Fibroblast of gingiva (primary cell): Measurements from ENCODE around the gene PATE4.
A peak's percentile ranks its signal among the peaks of the same experiment; 100 is the strongest.
"Not testable (repeated sequence)": the region's sequence is repeated elsewhere in the genome, so short reads cannot be mapped to it uniquely, and the experiment has no call there.

Source experiments
- DNase-seq: peaks from one replicate; pipeline ENCODE4 v3.0.0-alpha.2; 2011; ENCODE audit warnings: low read depth

Gene PATE4

GRCh38 chr11:125833016-125833415 is at the start of gene PATE4:
PATE4 (plus strand) TSS chr11:125833316; CDS start chr11:125833360, 44 bp downstream.
- no peak for DNase-seq

- DNase-seq: no peak
Observed at GRCh38 chr11:125784678-125785077, 48.4 kb upstream of the PATE4 start.

GRCh38 chr11:125787827-125788226 is 45.3 kb upstream of the PATE4 start, which contains the start of gene PATE3:
PATE3 (plus strand) TSS chr11:125788127; CDS start chr11:125788152, 25 bp downstream.
- no peak for DNase-seq

- no peak for DNase-seq
Observed at GRCh38 chr11:125790825-125791224, 42.3 kb upstream of the PATE4 start.

GRCh38 chr11:125797641-125798040 is 35.5 kb upstream of the PATE4 start:
- DNase-seq: no peak

GRCh38 chr11:125799808-125800207 is 33.3 kb upstream of the PATE4 start:
- no peak for DNase-seq

- no peak for DNase-seq
Observed at GRCh38 chr11:125802387-125802786, 30.7 kb upstream of the PATE4 start.

- DNase-seq: no peak
Observed at GRCh38 chr11:125807909-125808308, 25.2 kb upstream of the PATE4 start.

GRCh38 chr11:125835748-125836147 is 2.6 kb downstream of the PATE4 start:
- no peak for DNase-seq

GRCh38 chr11:125842321-125842948 is 9.3 kb downstream of the PATE4 start:
- DNase-seq: no peak

GRCh38 chr11:125846188-125846587 is 13.1 kb downstream of the PATE4 start:
- DNase-seq: no peak

GRCh38 chr11:125857670-125858069 is 24.6 kb downstream of the PATE4 start:
- not testable (repeated sequence) for DNase-seq

- not testable (repeated sequence) for DNase-seq
Observed at GRCh38 chr11:125862786-125863185, 29.7 kb downstream of the PATE4 start.

GRCh38 chr11:125865354-125865753 is 32.2 kb downstream of the PATE4 start:
- not testable (repeated sequence) for DNase-seq

GRCh38 chr11:125869521-125869920 is 36.4 kb downstream of the PATE4 start:
- no peak for DNase-seq

GRCh38 chr11:125871391-125872137 is 38.4 kb downstream of the PATE4 start:
- no peak for DNase-seq

GRCh38 chr11:125872138-125872491 is 39.0 kb downstream of the PATE4 start:
- DNase-seq: no peak

- DNase-seq: no peak
Observed at GRCh38 chr11:125873881-125874555, 40.9 kb downstream of the PATE4 start.

GRCh38 chr11:125874556-125875124 is 41.5 kb downstream of the PATE4 start:
- peak; percentile 56 for DNase-seq

- DNase-seq: no peak
Observed at GRCh38 chr11:125881291-125881690, 48.2 kb downstream of the PATE4 start.

GRCh38 chr11:125883375-125883774 is 50.3 kb downstream of the PATE4 start:
- no peak for DNase-seq

GRCh38 chr11:125886997-125887372 is 53.9 kb downstream of the PATE4 start:
- peak; percentile 11 for DNase-seq
